Osteocyte (in vitro differentiated cells): ENCODE data around the gene LHFPL3. TPM values are rescaled to one million over a fixed set of nuclear protein-coding genes. Genes with fewer than 3 reads are reported as not detected.
A peak's percentile ranks its signal among the peaks of the same experiment; 100 is the strongest.

ENCODE experiments used
- DNase-seq: peaks from one replicate; pipeline ENCODE4 v3.0.0; 2021; ENCODE audit warnings: mixed read lengths; ENCODE audit not compliant: unreplicated experiment; ENCODE audit errors: extremely low spot score
- H3K27ac Mint-ChIP-seq: one replicate; pipeline ENCODE4 v1.8.0; 2021; ENCODE audit warnings: mild to moderate bottlenecking, mixed read lengths; ENCODE audit not compliant: unreplicated experiment
- H3K27me3 Mint-ChIP-seq: one replicate; pipeline ENCODE4 v1.8.0; 2021; ENCODE audit warnings: mixed read lengths; ENCODE audit not compliant: unreplicated experiment
- H3K36me3 Mint-ChIP-seq: one replicate; pipeline ENCODE4 v1.8.0; 2021; ENCODE audit warnings: mixed read lengths; ENCODE audit not compliant: unreplicated experiment
- H3K4me1 Mint-ChIP-seq: one replicate; pipeline ENCODE4 v1.8.0; 2021; ENCODE audit warnings: mixed read lengths; ENCODE audit not compliant: unreplicated experiment
- H3K4me3 Mint-ChIP-seq: one replicate; pipeline ENCODE4 v1.8.0; 2021; ENCODE audit warnings: mild to moderate bottlenecking, moderate library complexity, mixed read lengths; ENCODE audit not compliant: unreplicated experiment
- H3K9me3 Mint-ChIP-seq: one replicate; pipeline ENCODE4 v1.8.0; 2021; ENCODE audit warnings: mixed read lengths; ENCODE audit not compliant: unreplicated experiment
- CTCF ChIP-seq: fragments of 200-600 bp; sonication (generic); IDR thresholded peaks from 2 replicates; pipeline ENCODE4 v1.5.0; 2021; ENCODE audit warnings: antibody characterized with exemption, mild to moderate bottlenecking, moderate library complexity
- total RNA-seq: library from RNA; stranded (reverse); gene quantifications from 2 replicates; pipeline ENCODE4 v1.2.1, GENCODE V29; 2021

Gene LHFPL3
- total RNA-seq, 1 donor from 2014 or later: not detected

GRCh38 chr7:104857458-104858425, 529.3 kb downstream of the LHFPL3 start:
- no peak for DNase-seq

GRCh38 chr7:104859754-104860426, 531.5 kb downstream of the LHFPL3 start:
- Mint-ChIP-seq H3K4me1 (no peaks in the 10 kb centered on the region), H3K27ac (no peak overlapping the region), H3K4me3 (no peak overlapping the region), H3K36me3 (no peaks in the 10 kb centered on the region), H3K9me3 (no peaks in the 10 kb centered on the region), H3K27me3 (peaks cover 45% of the 10 kb centered on the region)
- no peak for TF ChIP-seq CTCF
- no peak for DNase-seq

More at GRCh38 chr7:104857458-104858425, 529.3 kb downstream of the LHFPL3 start:
- Mint-ChIP-seq H3K4me3 (no peak overlapping the region), H3K27me3 (peaks cover 50% of the 10 kb centered on the region), H3K4me1 (no peaks in the 10 kb centered on the region), H3K9me3 (no peaks in the 10 kb centered on the region), H3K27ac (no peak overlapping the region), H3K36me3 (no peaks in the 10 kb centered on the region)
- no peak for TF ChIP-seq CTCF

- DNase-seq: no peak
- H3K9me3 Mint-ChIP-seq: no peaks in the 10 kb centered on the region
- no peak overlapping the region for H3K27ac Mint-ChIP-seq
- no peaks in the 10 kb centered on the region for H3K4me1 Mint-ChIP-seq
- H3K27me3 Mint-ChIP-seq: peaks cover 48% of the 10 kb centered on the region
- no peak for TF ChIP-seq CTCF
- H3K36me3 Mint-ChIP-seq: no peaks in the 10 kb centered on the region
- H3K4me3 Mint-ChIP-seq: no peak overlapping the region
Observed at GRCh38 chr7:104861729-104862390, 533.5 kb downstream of the LHFPL3 start.

- H3K27me3 Mint-ChIP-seq: peaks cover 53% of the 10 kb centered on the region
- TF ChIP-seq CTCF: peak; percentile 27
- DNase-seq: no peak
Observed at GRCh38 chr7:104862719-104863118, 534.3 kb downstream of the LHFPL3 start.

More at GRCh38 chr7:104862719-104863118, 534.3 kb downstream of the LHFPL3 start:
- no peaks in the 10 kb centered on the region for H3K4me1 Mint-ChIP-seq
- no peaks in the 10 kb centered on the region for H3K9me3 Mint-ChIP-seq
- no peak overlapping the region for H3K4me3 Mint-ChIP-seq
- H3K27ac Mint-ChIP-seq: no peak overlapping the region
- H3K36me3 Mint-ChIP-seq: no peaks in the 10 kb centered on the region
